ENCODE data around the gene ARHGAP20. TPM values are rescaled to one million over a fixed set of nuclear protein-coding genes. Genes with fewer than 3 reads are reported as not detected.

Gene ARHGAP20
- total RNA-seq, 4 donors from 2014 or later = 10.5 to 19.5 (median 11.8) TPM

- Histone ChIP-seq H3K27ac (peak overlapping the region; percentile 16 to 69 (median 65)), H3K4me1 (peaks cover 9% of the 10 kb centered on the region in 2 donors), H3K4me3 (replicated peaks in 1 of 3) (no peak overlapping the region), H3K27me3 (no peaks in the 10 kb centered on the region), H3K9me3 (no peaks in the 10 kb centered on the region), H3K36me3 (no peaks in the 10 kb centered on the region)
- WGBS, 2 donors = 44 to 55% methylated on average over 3 of the region's 3 CpGs
- DNase-seq = no peak
- intact Hi-C loops (cut with DNase I) = no loop called here
- no peak for TF ChIP-seq CTCF (IDR thresholded peaks at IDR 0.05)
- no peak for TF ChIP-seq POLR2A (IDR thresholded peaks at IDR 0.05)
Measured at GRCh38 chr11:110720431-110721275, 8.4 kb upstream of the ARHGAP20 start.

GRCh38 chr11:110716361-110716760 is 4.1 kb upstream of the ARHGAP20 start:
- DNase-seq = no peak
- intact Hi-C loops (cut with DNase I) = no loop called here
- Histone ChIP-seq H3K4me1 (peaks cover 9 to 15% of the 10 kb centered on the region in 2 donors), H3K4me3 (replicated peaks in 1 of 3) (no peak overlapping the region), H3K36me3 (no peaks in the 10 kb centered on the region), H3K27ac (no peak overlapping the region), H3K27me3 (no peaks in the 10 kb centered on the region), H3K9me3 (no peaks in the 10 kb centered on the region)
- TF ChIP-seq CTCF (IDR thresholded peaks at IDR 0.05) = no peak
- no peak for TF ChIP-seq POLR2A (IDR thresholded peaks at IDR 0.05)
- WGBS, 2 donors = 94 to 96% methylated on average over 2 of the region's 2 CpGs

GRCh38 chr11:110715541-110715940 is 3.3 kb upstream of the ARHGAP20 start:
- no peak for DNase-seq
- Histone ChIP-seq H3K36me3 (no peaks in the 10 kb centered on the region), H3K9me3 (no peaks in the 10 kb centered on the region), H3K27ac (peak overlapping the region in 1 of 3 donors; percentile 26), H3K27me3 (no peaks in the 10 kb centered on the region), H3K4me1 (peaks cover 3 to 11% of the 10 kb centered on the region in 2 donors), H3K4me3 (replicated peaks in 1 of 3) (no peak overlapping the region)
- 38 to 57% methylated on average over 1 of the region's 1 CpG for WGBS, 2 donors
- intact Hi-C loops (cut with DNase I) = no loop called here
- no peak for TF ChIP-seq CTCF (IDR thresholded peaks at IDR 0.05)
- TF ChIP-seq POLR2A (IDR thresholded peaks at IDR 0.05) = no peak

GRCh38 chr11:110713449-110713776 is 1.2 kb upstream of the ARHGAP20 start:
- intact Hi-C loops (cut with DNase I) = loop anchor here (5.0 kb wide), 1 partner anchor 519 kb away; no protein-coding TSS in a partner anchor
- Histone ChIP-seq H3K4me1 (peaks cover 0 to 5% of the 10 kb centered on the region in 2 donors), H3K27me3 (no peaks in the 10 kb centered on the region), H3K9me3 (no peaks in the 10 kb centered on the region), H3K4me3 (replicated peaks in 1 of 3) (peak overlapping the region in 1 of 3 donors; percentile 85), H3K27ac (peak overlapping the region in 2 of 3 donors; percentile 63 to 64), H3K36me3 (no peaks in the 10 kb centered on the region)
- DNase-seq = no peak
- 43 to 46% methylated on average over 9 of the region's 9 CpGs for WGBS, 2 donors
- no peak for TF ChIP-seq POLR2A (IDR thresholded peaks at IDR 0.05)
- no peak for TF ChIP-seq CTCF (IDR thresholded peaks at IDR 0.05)

All from thyroid gland (tissue), 4 donors.